HUES64 (cell line): ENCODE measurements around the gene PSORS1C1.

Experiments used
- H3K27ac ChIP-seq: 2 replicates; pipeline ENCODE4 v1.7.0; 2013; ENCODE audit warnings: low read depth, low read length, inconsistent platforms
- H3K27me3 ChIP-seq: 2 replicates; pipeline ENCODE4 v1.6.1; 2013; ENCODE audit warnings: mild to moderate bottlenecking, low read length; ENCODE audit not compliant: insufficient read depth
- H3K36me3 ChIP-seq: 2 replicates; pipeline ENCODE4 v1.6.1; 2013; ENCODE audit warnings: mild to moderate bottlenecking, low read length; ENCODE audit not compliant: insufficient read depth
- H3K4me1 ChIP-seq: 2 replicates; pipeline ENCODE4 v1.6.1; 2013; ENCODE audit warnings: mild to moderate bottlenecking, low read length, moderate library complexity; ENCODE audit not compliant: insufficient read depth
- H3K4me3 ChIP-seq: 2 replicates; pipeline ENCODE4 v1.5.1; 2013; ENCODE audit warnings: mild to moderate bottlenecking, low read length, moderate library complexity
- H3K9ac ChIP-seq: 2 replicates; pipeline ENCODE4 v1.6.1; 2013; ENCODE audit warnings: mild to moderate bottlenecking, low read depth, low read length
- H3K9me3 ChIP-seq: 2 replicates; pipeline ENCODE4 v1.6.1; 2013; ENCODE audit warnings: low read depth, low read length; ENCODE audit not compliant: insufficient read depth
- WGBS: fragments of 150-250, 120-280 bp; methylation state at CpG from one replicate; pipeline ENCODE4 v1.1.7; 2013; ENCODE audit warnings: missing lambda C conversion rate; 5-methylcytosine and 5-hydroxymethylcytosine counted together

PSORS1C1 gene

GRCh38 chr6:31083742-31084354 is 30.8 kb upstream of the PSORS1C1 start:
- H3K27me3 ChIP-seq, result no peaks in the 10 kb centered on the region
- no peak overlapping the region for H3K9ac ChIP-seq
- H3K9me3 ChIP-seq, result no peaks in the 10 kb centered on the region
- 69% methylated on average over 8 of the region's 8 CpGs for WGBS
- H3K4me1 ChIP-seq, result peaks cover 11% of the 10 kb centered on the region
- H3K4me3 ChIP-seq, result no peak overlapping the region
- no peak overlapping the region for H3K27ac ChIP-seq
- no peaks in the 10 kb centered on the region for H3K36me3 ChIP-seq

GRCh38 chr6:31086788-31087440 is 27.7 kb upstream of the PSORS1C1 start:
- Histone ChIP-seq H3K27ac (no peak overlapping the region), H3K4me3 (no peak overlapping the region), H3K4me1 (peaks cover 8% of the 10 kb centered on the region), H3K9me3 (no peaks in the 10 kb centered on the region), H3K9ac (no peak overlapping the region), H3K27me3 (no peaks in the 10 kb centered on the region), H3K36me3 (no peaks in the 10 kb centered on the region)
- 81% methylated on average over 7 of the region's 7 CpGs for WGBS

- Histone ChIP-seq H3K36me3 (no peaks in the 10 kb centered on the region), H3K27ac (no peak overlapping the region), H3K27me3 (no peaks in the 10 kb centered on the region), H3K9me3 (no peaks in the 10 kb centered on the region), H3K9ac (no peak overlapping the region), H3K4me3 (no peak overlapping the region), H3K4me1 (peaks cover 8% of the 10 kb centered on the region)
- WGBS, result 3% methylated on average over 12 of the region's 14 CpGs
Observed at GRCh38 chr6:31087494-31088089, 27.0 kb upstream of the PSORS1C1 start.

GRCh38 chr6:31090275-31090972 is 24.2 kb upstream of the PSORS1C1 start:
- Histone ChIP-seq H3K4me1 (peaks cover 8% of the 10 kb centered on the region), H3K9me3 (no peaks in the 10 kb centered on the region), H3K36me3 (no peaks in the 10 kb centered on the region), H3K4me3 (no peak overlapping the region), H3K27ac (no peak overlapping the region), H3K9ac (no peak overlapping the region), H3K27me3 (no peaks in the 10 kb centered on the region)
- 95% methylated on average over 2 of the region's 3 CpGs for WGBS

GRCh38 chr6:31090973-31091364 is 23.6 kb upstream of the PSORS1C1 start:
- Histone ChIP-seq H3K27ac (no peak overlapping the region), H3K4me1 (peaks cover 8% of the 10 kb centered on the region), H3K36me3 (no peaks in the 10 kb centered on the region), H3K4me3 (no peak overlapping the region), H3K9ac (no peak overlapping the region), H3K27me3 (no peaks in the 10 kb centered on the region), H3K9me3 (no peaks in the 10 kb centered on the region)
- whole genome bisulfite sequencing, result 93% methylated on average over 6 of the region's 6 CpGs

GRCh38 chr6:31091680-31092079 is 22.9 kb upstream of the PSORS1C1 start:
- H3K4me3 ChIP-seq, result no peak overlapping the region
- no peaks in the 10 kb centered on the region for H3K9me3 ChIP-seq
- H3K36me3 ChIP-seq, result no peaks in the 10 kb centered on the region
- H3K27me3 ChIP-seq, result no peaks in the 10 kb centered on the region
- H3K9ac ChIP-seq, result no peak overlapping the region
- H3K27ac ChIP-seq, result no peak overlapping the region
- peaks cover 7% of the 10 kb centered on the region for H3K4me1 ChIP-seq
- 66% methylated on average over 3 of the region's 3 CpGs for WGBS

GRCh38 chr6:31092238-31092637 is 22.4 kb upstream of the PSORS1C1 start:
- no peak overlapping the region for H3K9ac ChIP-seq
- peaks cover 2% of the 10 kb centered on the region for H3K4me1 ChIP-seq
- H3K27ac ChIP-seq, result no peak overlapping the region
- H3K27me3 ChIP-seq, result no peaks in the 10 kb centered on the region
- H3K9me3 ChIP-seq, result no peaks in the 10 kb centered on the region
- WGBS, result 94% methylated on average over 2 of the region's 2 CpGs
- H3K4me3 ChIP-seq, result no peak overlapping the region
- no peaks in the 10 kb centered on the region for H3K36me3 ChIP-seq

GRCh38 chr6:31092769-31093505 is 21.7 kb upstream of the PSORS1C1 start:
- Histone ChIP-seq H3K4me3 (no peak overlapping the region), H3K4me1 (no peaks in the 10 kb centered on the region), H3K27ac (no peak overlapping the region), H3K9me3 (no peaks in the 10 kb centered on the region), H3K9ac (no peak overlapping the region), H3K27me3 (no peaks in the 10 kb centered on the region), H3K36me3 (no peaks in the 10 kb centered on the region)
- 90% methylated on average over 12 of the region's 12 CpGs for WGBS

- no peaks in the 10 kb centered on the region for H3K36me3 ChIP-seq
- no peaks in the 10 kb centered on the region for H3K27me3 ChIP-seq
- no peak overlapping the region for H3K27ac ChIP-seq
- 79% methylated on average over 3 of the region's 3 CpGs for WGBS
- H3K9ac ChIP-seq, result no peak overlapping the region
- H3K9me3 ChIP-seq, result no peaks in the 10 kb centered on the region
- H3K4me3 ChIP-seq, result no peak overlapping the region
- no peaks in the 10 kb centered on the region for H3K4me1 ChIP-seq
Observed at GRCh38 chr6:31094389-31094881, 20.2 kb upstream of the PSORS1C1 start.

GRCh38 chr6:31096215-31096614 is 18.4 kb upstream of the PSORS1C1 start:
- H3K27ac ChIP-seq, result no peak overlapping the region
- H3K4me1 ChIP-seq, result no peaks in the 10 kb centered on the region
- H3K9me3 ChIP-seq, result no peaks in the 10 kb centered on the region
- WGBS, result 92% methylated on average over 2 of the region's 3 CpGs
- no peaks in the 10 kb centered on the region for H3K36me3 ChIP-seq
- H3K4me3 ChIP-seq, result no peak overlapping the region
- no peak overlapping the region for H3K9ac ChIP-seq
- no peaks in the 10 kb centered on the region for H3K27me3 ChIP-seq
